Mucosa of descending colon (tissue), 3 donors: Measurements from ENCODE around the gene SNX9. TPM values are rescaled to one million over a fixed set of nuclear protein-coding genes. Genes with fewer than 3 reads are reported as not detected.

Source experiments
- ATAC-seq: fragments of 200-7000 bp; cut with Tn5 transposase; one replicate; pipeline ENCODE4 v1.9.1; 2020; ENCODE audit warnings: mild to moderate bottlenecking, moderate library complexity
- DNase-seq, 3 donors: peaks; one replicate each; pipeline ENCODE4 v3.0.0-alpha.2; 2020
- H3K36me3 ChIP-seq: fragments of 200-600 bp; one replicate; pipeline ENCODE4 v1.8.0; 2021; ENCODE audit warnings: low read depth, mild to moderate bottlenecking
- H3K4me1 ChIP-seq: fragments of 200-600 bp; one replicate; pipeline ENCODE4 v1.8.0; 2021; ENCODE audit warnings: low read depth, mild to moderate bottlenecking
- H3K4me3 ChIP-seq: fragments of 200-600 bp; one replicate; pipeline ENCODE4 v1.8.0; 2021; ENCODE audit warnings: mild to moderate bottlenecking
- H3K9me3 ChIP-seq: fragments of 200-600 bp; one replicate; pipeline ENCODE4 v1.8.0; 2021; ENCODE audit warnings: mild to moderate bottlenecking
- CTCF ChIP-seq: fragments of 200-600 bp; IDR thresholded peaks from one replicate; pipeline ENCODE4 v1.8.0; 2022; ENCODE audit warnings: antibody characterized with exemption, mild to moderate bottlenecking
- intact Hi-C, 2 donors: fragments of 100-400 bp; cut with DNase I in 1 of 2; cut with micrococcal nuclease in 1 of 2; formaldehyde crosslinking; loops; one replicate each; pipeline versions ENCODE4 v1.11.0 to v1.11.1; 2022; cut with DNase I, micrococcal nuclease
- total RNA-seq, 3 donors: library from RNA; stranded (reverse); fragmentation: NEBNext Ultra II Directional in 2 of 3; extraction: Animal tissue kit (Norgen Biotek cat#: 25700) in 2 of 3; gene quantifications; one replicate each; pipeline versions ENCODE4 v1.2.1 to v1.2.4, GENCODE V29; 2021 to 2023
- donor health status: DM: no; HTN: no; CAD: no; lungs with moderate emphysema.
- donor health status: DM: no; HTN: no; CAD: no.
- donor health status: DM: no; HTN: yes; CAD: no.

Gene SNX9
- total RNA-seq, 3 donors from 2014 or later, result 55.0 to 69.6 (median 68.0) TPM

GRCh38 chr6:157906537-157907061 is 83.6 kb downstream of the SNX9 start:
- intact Hi-C loops, result no loop called here
- Histone ChIP-seq H3K4me3 (no peak overlapping the region), H3K4me1 (no peaks in the 10 kb centered on the region), H3K9me3 (no peaks in the 10 kb centered on the region), H3K36me3 (no peaks in the 10 kb centered on the region)
- ATAC-seq (no peak), DNase-seq (no peak)
- TF ChIP-seq CTCF, result no peak

GRCh38 chr6:157907651-157908050 is 84.6 kb downstream of the SNX9 start:
- Histone ChIP-seq H3K4me1 (no peaks in the 10 kb centered on the region), H3K9me3 (no peaks in the 10 kb centered on the region), H3K36me3 (no peaks in the 10 kb centered on the region), H3K4me3 (no peak overlapping the region)
- ATAC-seq (no peak), DNase-seq (no peak)
- intact Hi-C loops, result no loop called here
- no peak for TF ChIP-seq CTCF

- intact Hi-C loops, result no loop called here
- no peaks in the 10 kb centered on the region for H3K4me1 ChIP-seq
- no peaks in the 10 kb centered on the region for H3K36me3 ChIP-seq
- H3K4me3 ChIP-seq, result no peak overlapping the region
- DNase-seq (no peak), ATAC-seq (no peak)
- H3K9me3 ChIP-seq, result no peaks in the 10 kb centered on the region
- TF ChIP-seq CTCF, result no peak
Measured at GRCh38 chr6:157908369-157909281, 85.6 kb downstream of the SNX9 start.

GRCh38 chr6:157909282-157909664 is 86.2 kb downstream of the SNX9 start:
- ATAC-seq, result no peak
- no peaks in the 10 kb centered on the region for H3K9me3 ChIP-seq
- no peak overlapping the region for H3K4me3 ChIP-seq
- no peak for DNase-seq
- no peak for TF ChIP-seq CTCF
- H3K4me1 ChIP-seq, result no peaks in the 10 kb centered on the region
- no peaks in the 10 kb centered on the region for H3K36me3 ChIP-seq
- intact Hi-C loops, result no loop called here

GRCh38 chr6:157911278-157911677 is 88.2 kb downstream of the SNX9 start:
- DNase-seq (no peak), ATAC-seq (no peak)
- Histone ChIP-seq H3K4me1 (no peaks in the 10 kb centered on the region), H3K9me3 (no peaks in the 10 kb centered on the region), H3K4me3 (no peak overlapping the region), H3K36me3 (no peaks in the 10 kb centered on the region)
- intact Hi-C loops, result no loop called here
- TF ChIP-seq CTCF, result no peak
